Small intestine (tissue), 7 donors: ENCODE data around the gene SIVA1. TPM values are rescaled to one million over a fixed set of nuclear protein-coding genes. Genes with fewer than 3 reads are reported as not detected.

ENCODE experiments used
- DNase-seq, 2 donors: peaks; one replicate each; pipeline versions ENCODE4 v3.0.0 to v3.0.0-alpha.2; 2013
- FAIRE-seq: peaks from 2 replicates; lab custom pipeline; 2012; peaks lifted over from hg19 to GRCh38; lab: Jason Lieb, UNC
- H3K27ac ChIP-seq, 3 donors: one replicate each; pipeline ENCODE4 v1.5.1; 2013; ENCODE audit warnings: low read length in 2 of 3, mild to moderate bottlenecking in 2 of 3, control low read depth in 1 of 3, inconsistent platforms in 1 of 3, low read depth in 1 of 3, moderate library complexity in 1 of 3
- H3K27me3 ChIP-seq, 3 donors: one replicate each; pipeline ENCODE4 v1.6.1; 2013; ENCODE audit warnings: low read length in 3 of 3, inconsistent platforms in 1 of 3; ENCODE audit not compliant: control insufficient read depth in 3 of 3, insufficient read depth in 3 of 3
- H3K36me3 ChIP-seq, 3 donors: one replicate each; pipeline ENCODE4 v1.6.1; 2013; ENCODE audit warnings: low read length in 3 of 3, inconsistent platforms in 1 of 3, low read depth in 1 of 3, mild to moderate bottlenecking in 1 of 3, moderate library complexity in 1 of 3; ENCODE audit not compliant: control insufficient read depth in 3 of 3, insufficient read depth in 2 of 3
- H3K4me1 ChIP-seq, 3 donors: one replicate each; pipeline ENCODE4 v1.6.1; 2013; ENCODE audit warnings: low read length in 2 of 3, inconsistent platforms in 1 of 3, low read depth in 1 of 3, mild to moderate bottlenecking in 1 of 3, moderate library complexity in 1 of 3; ENCODE audit not compliant: control insufficient read depth in 3 of 3, insufficient read depth in 2 of 3
- H3K4me3 ChIP-seq, 3 donors: one replicate each; pipeline ENCODE4 v1.5.1; 2013; ENCODE audit warnings: low read length in 3 of 3, control low read depth in 1 of 3, inconsistent platforms in 1 of 3, low read depth in 1 of 3, mild to moderate bottlenecking in 1 of 3, moderate library complexity in 1 of 3
- H3K9me3 ChIP-seq, 2 donors: one replicate each; pipeline ENCODE4 v1.6.1; 2013; ENCODE audit warnings: low read depth in 1 of 2, low read length in 1 of 2; ENCODE audit not compliant: control insufficient read depth in 2 of 2, insufficient read depth in 1 of 2
- WGBS, 3 donors: extraction: QIAGEN DNeasy Blood & Tissue Kit; methylation state at CpG; one replicate each; pipeline ENCODE4 v1.1.7; 2013; 5-methylcytosine and 5-hydroxymethylcytosine counted together
- polyA plus RNA-seq, 4 donors: library from polyadenylated mRNA; stranded (reverse) in 3 of 4; unstranded in 1 of 4; fragments of 200-250 nt in 3 of 4; fragments of 120-200 nt in 1 of 4; gene quantifications; one replicate each; pipeline versions ENCODE4 v1.2.1 to v1.2.3, GENCODE V29; 2013
- donor health status: healthy with polysubstance abuse.
- donor health status: control.
- donor health status: control.
- donor health status: Bipolar disorder and iron deficiency.
- donor health status: healthy.

Gene SIVA1
- polyA plus RNA-seq, 4 donors: 91.9 to 269 (median 140) TPM

DNA sequence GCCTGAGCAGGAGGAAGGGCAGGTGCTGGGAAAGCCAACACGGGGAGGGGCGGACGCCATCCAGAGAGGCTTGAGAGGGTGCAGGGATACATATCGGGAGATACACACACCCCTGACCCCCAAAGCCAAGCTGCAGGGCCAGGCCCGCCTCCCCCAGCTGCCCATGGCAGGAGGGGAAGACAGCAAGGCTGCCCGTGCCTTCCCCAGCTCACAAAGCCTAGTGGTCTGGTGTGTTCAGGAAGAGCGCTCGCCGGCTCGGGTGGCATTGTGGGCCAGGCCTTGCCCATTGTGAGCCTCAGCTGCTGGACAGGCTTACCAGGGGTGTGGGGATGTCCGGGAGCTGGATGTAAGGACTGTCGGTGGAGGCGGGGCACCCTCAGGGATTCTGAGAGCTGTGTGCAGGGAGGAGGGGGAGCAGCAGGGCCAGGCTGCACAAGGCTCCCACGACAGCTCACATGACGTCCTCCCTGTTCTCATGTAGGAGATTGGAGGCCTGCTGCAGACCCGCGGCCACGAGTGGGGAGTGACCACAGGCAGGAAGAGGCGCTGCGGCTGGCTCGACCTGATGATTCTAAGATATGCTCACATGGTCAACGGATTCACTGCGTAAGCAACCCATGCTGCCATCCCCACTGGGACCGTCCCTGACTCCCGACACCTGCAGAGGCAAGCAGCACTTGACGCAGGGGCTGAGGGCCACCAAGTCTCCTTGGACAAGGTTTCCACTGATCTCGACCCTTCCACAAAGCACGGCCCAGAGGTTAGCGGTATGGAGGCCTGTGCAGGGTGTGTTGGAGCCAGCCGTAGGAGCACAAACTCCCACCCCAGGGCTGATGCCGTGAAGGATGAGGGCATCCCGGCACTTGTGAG is 10.1 kb upstream of the SIVA1 start:
- Histone ChIP-seq H3K4me1 (peaks cover 0 to 5% (median 2%) of the 10 kb centered on the region in 3 donors), H3K9me3 (no peaks in the 10 kb centered on the region), H3K27ac (no peak overlapping the region), H3K36me3 (peaks cover 0 to 59% (median 0%) of the 10 kb centered on the region in 3 donors), H3K27me3 (no peaks in the 10 kb centered on the region), H3K4me3 (no peak overlapping the region)
- no peak for FAIRE-seq
- WGBS, 3 donors: 92 to 93% (median 92%) methylated on average over 31 to 32 of the region's 32 CpGs
- no peak for DNase-seq

GRCh38 chr14:104743461-104744380 is 9.2 kb upstream of the SIVA1 start:
- H3K4me3 ChIP-seq: no peak overlapping the region
- WGBS, 3 donors: 86 to 91% (median 87%) methylated on average over 27 to 28 of the region's 28 CpGs
- H3K9me3 ChIP-seq: no peaks in the 10 kb centered on the region
- DNase-seq (no peak), FAIRE-seq (no peak)
- H3K36me3 ChIP-seq: peaks cover 0 to 56% (median 0%) of the 10 kb centered on the region in 3 donors
- H3K27ac ChIP-seq: no peak overlapping the region
- no peaks in the 10 kb centered on the region for H3K27me3 ChIP-seq
- peaks cover 0 to 13% (median 2%) of the 10 kb centered on the region in 3 donors for H3K4me1 ChIP-seq

- WGBS, 3 donors: 94 to 95% (median 95%) methylated on average over 10 of the region's 10 CpGs
- Histone ChIP-seq H3K4me1 (peaks cover 2 to 21% (median 4%) of the 10 kb centered on the region in 3 donors), H3K36me3 (peaks cover 0 to 56% (median 0%) of the 10 kb centered on the region in 3 donors), H3K27me3 (no peaks in the 10 kb centered on the region), H3K4me3 (no peak overlapping the region), H3K9me3 (peaks cover 0 to 2% of the 10 kb centered on the region in 2 donors), H3K27ac (no peak overlapping the region)
- DNase-seq: no peak
- FAIRE-seq: no peak
Measured at GRCh38 chr14:104744484-104744883, 8.5 kb upstream of the SIVA1 start.

GRCh38 chr14:104745431-104745830 is 7.5 kb upstream of the SIVA1 start:
- WGBS, 3 donors: 90 to 96% (median 92%) methylated on average over 9 of the region's 9 CpGs
- Histone ChIP-seq H3K4me3 (no peak overlapping the region), H3K27ac (no peak overlapping the region), H3K27me3 (no peaks in the 10 kb centered on the region), H3K4me1 (peaks cover 2 to 27% (median 7%) of the 10 kb centered on the region in 3 donors), H3K36me3 (peaks cover 0 to 47% (median 0%) of the 10 kb centered on the region in 3 donors), H3K9me3 (peaks cover 0 to 4% of the 10 kb centered on the region in 2 donors)
- no peak for FAIRE-seq
- no peak for DNase-seq

GRCh38 chr14:104746071-104746545 is 6.8 kb upstream of the SIVA1 start:
- H3K27ac ChIP-seq: peak overlapping the region in 1 of 3 donors; percentile 56
- H3K4me3 ChIP-seq: no peak overlapping the region
- 71 to 84% (median 76%) methylated on average over 13 of the region's 13 CpGs for WGBS, 3 donors
- DNase-seq (no peak), FAIRE-seq (no peak)
- peaks cover 0 to 40% (median 0%) of the 10 kb centered on the region in 3 donors for H3K36me3 ChIP-seq
- H3K9me3 ChIP-seq: peaks cover 0 to 4% of the 10 kb centered on the region in 2 donors
- peaks cover 2 to 27% (median 7%) of the 10 kb centered on the region in 3 donors for H3K4me1 ChIP-seq
- H3K27me3 ChIP-seq: no peaks in the 10 kb centered on the region

- Histone ChIP-seq H3K9me3 (peaks cover 0 to 4% of the 10 kb centered on the region in 2 donors), H3K4me1 (peaks cover 2 to 29% (median 7%) of the 10 kb centered on the region in 3 donors), H3K36me3 (peaks cover 0 to 33% (median 0%) of the 10 kb centered on the region in 3 donors), H3K27me3 (no peaks in the 10 kb centered on the region), H3K4me3 (no peak overlapping the region), H3K27ac (peak overlapping the region in 2 of 3 donors; percentile 32 to 63)
- WGBS, 3 donors: 63 to 75% (median 67%) methylated on average over 7 of the region's 7 CpGs
- DNase-seq: no peak
- FAIRE-seq: no peak
Measured at GRCh38 chr14:104746934-104747481, 5.9 kb upstream of the SIVA1 start.

GRCh38 chr14:104747876-104748275 is 5.1 kb upstream of the SIVA1 start:
- no peak for FAIRE-seq
- Histone ChIP-seq H3K36me3 (peaks cover 0 to 26% (median 0%) of the 10 kb centered on the region in 3 donors), H3K9me3 (peaks cover 0 to 4% of the 10 kb centered on the region in 2 donors), H3K27ac (peak overlapping the region in 2 of 3 donors; percentile 24 to 63), H3K4me3 (no peak overlapping the region), H3K4me1 (peaks cover 2 to 32% (median 7%) of the 10 kb centered on the region in 3 donors), H3K27me3 (no peaks in the 10 kb centered on the region)
- DNase-seq: no peak
- WGBS, 3 donors: 70 to 87% (median 76%) methylated on average over 9 of the region's 9 CpGs
